HG02623 (cell line): ENCODE measurements around the gene PTPN6.

ENCODE experiments used
- ATAC-seq: cut with Tn5 transposase; IDR thresholded peaks from one replicate; pipeline ENCODE4 v1.9.1; 2021; ENCODE audit warnings: moderate library complexity; ENCODE audit not compliant: unreplicated experiment

Gene PTPN6

DNA sequence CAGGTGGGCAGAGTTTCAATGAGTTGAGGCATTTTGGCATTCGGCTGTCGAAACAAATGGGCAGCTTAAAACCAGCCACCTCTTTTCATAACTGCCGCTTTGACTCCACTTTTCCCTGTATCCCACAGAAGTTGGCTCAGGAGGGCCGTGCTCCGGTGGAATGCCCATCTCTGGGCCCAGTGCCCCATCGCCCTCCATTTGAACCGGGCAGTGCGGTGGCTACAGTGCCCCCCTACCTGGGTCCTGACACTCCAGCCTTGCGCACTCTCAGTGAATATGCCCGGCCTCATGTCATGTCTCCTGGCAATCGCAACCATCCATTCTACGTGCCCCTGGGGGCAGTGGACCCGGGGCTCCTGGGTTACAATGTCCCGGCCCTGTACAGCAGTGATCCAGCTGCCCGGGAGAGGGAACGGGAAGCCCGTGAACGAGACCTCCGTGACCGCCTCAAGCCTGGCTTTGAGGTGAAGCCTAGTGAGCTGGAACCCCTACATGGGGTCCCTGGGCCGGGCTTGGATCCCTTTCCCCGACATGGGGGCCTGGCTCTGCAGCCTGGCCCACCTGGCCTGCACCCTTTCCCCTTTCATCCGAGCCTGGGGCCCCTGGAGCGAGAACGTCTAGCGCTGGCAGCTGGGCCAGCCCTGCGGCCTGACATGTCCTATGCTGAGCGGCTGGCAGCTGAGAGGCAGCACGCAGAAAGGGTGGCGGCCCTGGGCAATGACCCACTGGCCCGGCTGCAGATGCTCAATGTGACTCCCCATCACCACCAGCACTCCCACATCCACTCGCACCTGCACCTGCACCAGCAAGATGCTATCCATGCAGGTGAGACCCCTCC is 12.6 kb upstream of the PTPN6 start:
- ATAC-seq: no peak

DNA sequence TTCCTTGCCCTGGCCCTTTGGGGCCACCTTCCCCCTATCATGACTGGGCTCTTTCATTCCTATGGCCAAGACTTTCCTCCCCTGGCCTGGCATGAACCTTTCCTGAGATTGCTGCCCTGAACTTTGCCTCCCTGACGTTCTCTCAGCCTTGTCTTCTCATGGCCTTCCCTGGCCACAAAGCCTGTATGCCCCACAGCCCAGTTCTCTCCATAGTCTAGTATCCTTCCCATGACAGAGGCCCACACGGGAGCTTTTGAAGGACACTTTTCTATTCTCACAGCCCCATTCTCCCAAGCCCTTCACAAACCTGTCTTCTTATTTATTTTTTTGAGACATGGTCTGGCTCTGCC is 12.0 kb upstream of the PTPN6 start:
- no peak for ATAC-seq

DNA sequence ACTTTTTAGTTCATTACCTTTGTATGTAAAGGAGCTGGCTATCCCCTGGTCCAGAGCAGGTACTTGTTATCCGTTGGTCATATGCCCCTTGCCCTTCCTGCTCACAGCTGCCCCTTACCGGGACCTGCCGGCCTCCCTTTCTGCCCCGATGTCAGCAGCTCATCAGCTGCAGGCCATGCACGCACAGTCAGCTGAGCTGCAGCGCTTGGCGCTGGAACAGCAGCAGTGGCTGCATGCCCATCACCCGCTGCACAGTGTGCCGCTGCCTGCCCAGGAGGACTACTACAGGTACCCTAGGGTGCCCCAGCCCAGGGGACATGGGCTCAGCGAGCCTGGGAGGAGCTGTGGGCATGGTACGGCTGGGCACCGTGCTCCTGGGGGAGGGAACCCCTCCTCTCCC is 9.9 kb upstream of the PTPN6 start:
- no peak for ATAC-seq

DNA sequence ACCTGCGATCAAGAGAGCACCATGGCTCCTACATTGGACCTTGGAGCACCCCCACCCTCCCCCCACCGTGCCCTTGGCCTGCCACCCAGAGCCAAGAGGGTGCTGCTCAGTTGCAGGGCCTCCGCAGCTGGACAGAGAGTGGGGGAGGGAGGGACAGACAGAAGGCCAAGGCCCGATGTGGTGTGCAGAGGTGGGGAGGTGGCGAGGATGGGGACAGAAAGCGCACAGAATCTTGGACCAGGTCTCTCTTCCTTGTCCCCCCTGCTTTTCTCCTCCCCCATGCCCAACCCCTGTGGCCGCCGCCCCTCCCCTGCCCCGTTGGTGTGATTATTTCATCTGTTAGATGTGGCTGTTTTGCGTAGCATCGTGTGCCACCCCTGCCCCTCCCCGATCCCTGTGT is 9.4 kb upstream of the PTPN6 start:
- no peak for ATAC-seq

DNA sequence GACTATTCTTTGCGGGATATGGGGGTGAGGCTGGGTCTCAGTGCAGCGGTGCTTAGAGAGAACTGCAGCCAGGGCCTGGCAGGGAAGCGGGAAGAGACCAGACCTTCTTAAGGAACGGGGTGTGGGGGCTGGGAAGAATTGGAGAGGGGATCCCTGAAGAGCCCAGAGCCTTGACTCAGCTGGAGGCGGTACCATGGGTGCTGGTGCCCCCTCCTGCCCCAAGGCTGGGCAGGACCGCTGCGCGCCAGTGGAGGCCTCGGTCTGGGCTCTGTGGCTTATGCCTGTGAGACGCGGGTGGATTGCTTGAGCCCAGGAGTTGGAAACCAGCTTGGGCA is 8.9 kb upstream of the PTPN6 start:
- no peak for ATAC-seq

DNA sequence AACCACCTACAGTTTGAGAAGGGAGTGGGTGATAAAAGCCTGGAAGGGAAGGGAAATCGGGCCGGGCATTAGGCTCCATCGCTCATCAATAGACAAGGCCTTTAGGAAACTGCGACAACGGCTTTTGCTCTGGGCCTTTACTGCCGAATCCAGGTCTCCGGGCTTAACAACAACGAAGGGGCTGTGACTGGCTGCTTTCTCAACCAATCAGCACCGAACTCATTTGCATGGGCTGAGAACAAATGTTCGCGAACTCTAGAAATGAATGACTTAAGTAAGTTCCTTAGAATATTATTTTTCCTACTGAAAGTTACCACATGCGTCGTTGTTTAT is 7.8 kb upstream of the PTPN6 start:
- ATAC-seq: peak; percentile 31

DNA sequence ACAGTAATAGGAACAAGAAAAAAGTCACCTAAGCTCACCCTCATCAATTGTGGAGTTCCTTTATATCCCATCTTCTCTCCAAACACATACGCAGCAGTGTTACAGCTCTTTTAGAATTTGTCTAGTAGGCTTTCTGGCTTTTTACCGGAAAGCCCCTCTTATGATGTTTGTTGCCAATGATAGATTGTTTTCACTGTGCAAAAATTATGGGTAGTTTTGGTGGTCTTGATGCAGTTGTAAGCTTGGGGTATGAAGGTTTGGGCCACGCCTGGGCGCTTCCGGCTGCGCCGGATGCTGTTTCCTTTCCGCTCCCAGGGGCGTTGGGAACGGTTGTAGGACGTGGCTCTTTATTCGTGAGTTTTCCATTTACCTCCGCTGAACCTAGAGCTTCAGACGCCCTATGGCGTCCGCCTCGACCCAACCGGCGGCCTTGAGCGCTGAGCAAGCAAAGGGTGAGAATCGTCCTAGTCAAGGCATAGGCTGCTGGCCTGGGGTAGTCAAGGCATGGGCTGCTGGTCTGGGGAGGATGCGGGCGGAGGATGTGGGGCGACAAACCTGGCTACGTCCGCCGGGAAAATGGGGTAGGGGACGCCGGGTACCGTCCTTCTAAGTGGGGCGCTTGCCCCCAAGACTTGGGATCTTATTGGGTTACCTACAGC is 7.3 kb upstream of the PTPN6 start, which contains the start of the genes C12orf57 and RNU7-1:
Gene C12orf57 (plus strand): TSS at position 301 of the 659 bp plus-strand sequence. CDS start 100 bp downstream, at position 401.
Gene RNU7-1 (plus strand): TSS at position 95 of the 659 bp plus-strand sequence.
- ATAC-seq: peak; percentile 36

DNA sequence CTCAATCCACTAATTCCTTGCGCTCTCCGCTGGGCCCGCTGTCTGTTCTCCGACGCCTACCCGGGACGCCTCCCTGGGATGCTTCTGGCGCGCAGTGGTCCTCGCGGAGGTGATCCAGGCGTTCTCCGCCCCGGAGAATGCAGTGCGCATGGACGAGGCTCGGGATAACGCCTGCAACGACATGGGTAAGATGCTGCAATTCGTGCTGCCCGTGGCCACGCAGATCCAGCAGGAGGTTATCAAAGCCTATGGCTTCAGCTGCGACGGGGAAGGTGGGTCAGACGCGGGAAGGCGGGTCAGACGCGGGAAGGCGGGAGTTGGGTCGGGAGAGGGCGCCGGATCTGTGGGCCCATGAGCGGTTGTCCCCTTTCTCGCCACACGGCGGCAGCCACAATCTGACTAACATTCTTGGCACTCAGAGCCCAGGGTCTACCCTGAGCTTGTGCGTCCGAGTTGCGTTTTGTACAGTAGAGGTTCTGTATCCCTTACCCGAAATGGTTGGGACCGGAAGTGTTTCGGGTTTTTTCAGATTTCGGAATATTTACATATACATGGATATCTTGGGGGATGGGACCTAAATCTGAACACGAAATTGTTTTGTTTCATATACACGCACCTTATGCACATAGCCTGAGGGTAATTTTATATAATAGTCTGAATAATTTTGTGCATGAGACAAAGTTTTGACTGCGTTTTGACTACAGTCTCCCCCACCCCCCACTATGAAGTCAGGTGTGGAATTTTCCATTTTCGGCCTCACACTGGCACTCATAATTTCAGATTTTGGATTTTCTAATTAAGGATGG is 6.6 kb upstream of the PTPN6 start:
- peak; percentile 36 for ATAC-seq

DNA sequence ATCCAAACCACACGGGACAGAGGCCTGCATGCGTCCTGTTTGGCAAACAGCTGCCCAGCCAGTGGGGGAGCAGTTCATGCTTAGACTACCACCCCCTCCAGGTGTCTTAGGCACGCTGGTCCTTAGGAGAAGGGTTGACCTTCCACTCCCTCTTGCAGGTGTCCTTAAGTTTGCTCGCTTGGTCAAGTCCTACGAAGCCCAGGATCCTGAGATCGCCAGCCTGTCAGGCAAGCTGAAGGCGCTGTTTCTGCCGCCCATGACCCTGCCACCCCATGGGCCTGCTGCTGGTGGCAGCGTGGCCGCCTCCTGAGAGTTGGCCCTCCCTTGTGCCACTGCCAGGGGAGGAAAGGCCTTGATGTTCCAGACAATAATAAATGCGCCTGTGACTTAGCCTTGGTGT is 5.5 kb upstream of the PTPN6 start:
- ATAC-seq: no peak

DNA sequence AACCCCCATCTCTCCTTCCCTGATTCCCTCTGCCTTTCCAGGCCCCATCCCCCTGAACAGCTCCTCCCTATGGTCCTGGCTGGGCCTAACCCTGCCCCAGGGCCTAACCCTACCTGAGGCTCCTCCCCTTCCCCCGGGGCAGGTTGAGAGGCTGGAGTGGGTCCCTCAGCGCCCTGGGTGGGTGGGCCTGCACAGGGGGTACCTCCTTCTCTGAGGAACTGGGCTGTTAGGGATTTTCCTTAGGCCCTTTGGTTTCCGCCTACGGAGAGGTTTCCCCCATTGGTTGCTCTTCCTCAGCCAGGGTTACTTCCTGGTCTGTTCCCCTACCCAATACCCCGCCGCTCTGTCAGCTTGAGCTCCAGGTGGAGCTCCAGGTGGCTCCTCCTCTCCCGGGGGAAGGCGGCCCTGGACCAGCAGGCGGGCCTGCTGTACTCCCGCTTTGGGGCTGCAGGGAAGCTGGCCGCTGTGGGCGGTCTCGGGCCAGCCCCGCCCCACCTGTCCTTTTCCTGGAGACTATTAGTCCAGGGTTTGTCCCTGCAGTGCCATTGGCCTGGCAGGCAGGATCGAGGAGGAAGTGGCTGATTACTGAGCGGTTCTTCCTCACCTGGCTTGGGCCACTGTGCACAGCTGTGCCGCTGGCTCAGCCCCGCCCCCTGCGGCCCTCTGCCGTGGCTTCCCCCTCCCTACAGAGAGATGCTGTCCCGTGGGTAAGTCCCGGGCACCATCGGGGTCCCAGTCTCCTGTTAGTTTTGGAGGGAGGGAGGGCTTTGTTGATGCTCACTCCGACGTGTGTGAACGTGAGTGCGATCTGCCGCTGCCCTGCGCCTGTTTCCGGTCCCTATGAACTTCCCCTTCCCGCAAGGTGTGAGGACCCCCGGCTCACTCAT is 4.9 kb upstream of the PTPN6 start:
- ATAC-seq: no peak

DNA sequence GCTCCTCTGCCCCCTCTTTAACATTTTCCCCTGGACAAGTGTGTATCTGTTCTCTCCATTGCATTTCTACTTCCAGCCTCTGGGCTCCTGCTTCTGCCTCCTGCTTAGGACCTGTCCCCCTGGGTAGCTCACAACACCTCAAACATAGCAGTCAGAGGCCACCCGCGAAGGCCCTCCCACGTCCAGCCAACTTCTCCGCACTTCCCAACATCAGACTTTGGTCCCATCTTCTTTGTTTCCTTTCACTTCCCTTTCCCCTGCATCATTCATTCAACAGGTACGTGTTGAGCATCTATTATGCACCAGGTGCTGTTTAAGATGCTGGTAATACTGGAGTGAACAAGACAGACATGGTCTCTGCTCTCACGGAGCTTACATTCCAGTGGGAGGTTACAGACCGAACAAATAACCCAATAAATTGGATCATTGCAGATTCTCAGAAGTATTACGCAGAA is 4.2 kb upstream of the PTPN6 start:
- ATAC-seq: no peak

DNA sequence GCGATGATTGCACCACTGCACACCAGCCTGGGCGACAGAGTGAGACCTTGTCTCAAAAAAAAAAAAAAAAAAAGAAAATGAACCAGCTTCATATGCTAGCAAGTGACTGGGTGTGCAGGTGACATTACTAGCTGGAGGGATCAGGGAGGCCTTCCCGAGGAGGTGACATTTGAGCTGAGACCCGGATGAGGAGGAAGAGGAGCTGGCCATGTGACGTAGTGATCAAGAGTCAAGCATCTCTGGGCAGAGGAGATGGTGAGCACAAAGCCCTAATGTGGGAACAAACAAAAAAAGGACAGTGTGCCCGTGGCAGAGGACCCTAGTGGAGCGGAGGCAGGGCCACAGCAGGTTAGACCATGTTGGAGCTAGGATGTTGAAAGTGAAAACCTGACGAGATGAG is 3.5 kb upstream of the PTPN6 start:
- no peak for ATAC-seq

DNA sequence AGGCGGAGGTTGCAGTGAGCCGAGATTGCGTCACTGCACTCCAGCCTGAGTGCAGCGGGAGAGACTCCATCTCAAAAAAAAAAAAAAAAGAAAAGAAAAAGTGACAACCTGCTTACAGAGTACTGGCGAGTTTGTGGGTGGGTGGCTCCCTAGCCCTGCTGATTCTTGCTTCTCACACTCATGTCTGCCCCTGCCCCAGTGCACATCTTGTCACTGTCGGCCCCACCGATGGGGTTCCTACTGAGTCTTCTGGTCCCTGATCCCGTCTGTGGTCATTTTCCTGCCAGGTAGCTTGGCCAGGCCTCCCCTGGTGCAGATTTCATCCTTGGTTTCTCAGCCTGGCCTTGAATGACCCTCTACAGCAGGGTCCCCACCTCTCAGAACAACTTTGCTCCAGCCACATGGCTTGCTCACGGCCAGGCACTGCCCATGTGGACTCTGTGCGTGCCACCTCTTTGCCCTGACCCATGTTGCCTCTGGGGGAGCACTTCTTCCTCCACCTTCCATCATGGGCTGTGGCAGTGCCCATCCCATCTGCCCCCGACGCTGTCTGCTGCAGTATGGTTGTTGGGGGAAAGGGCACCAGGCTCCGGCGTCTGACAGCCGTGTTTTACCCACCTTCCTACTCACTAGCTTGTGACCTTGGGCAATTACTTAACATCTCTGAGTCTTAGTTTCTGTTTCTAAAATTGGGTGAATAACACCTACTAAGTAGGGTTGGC is 2.1 kb upstream of the PTPN6 start:
- ATAC-seq: no peak

DNA sequence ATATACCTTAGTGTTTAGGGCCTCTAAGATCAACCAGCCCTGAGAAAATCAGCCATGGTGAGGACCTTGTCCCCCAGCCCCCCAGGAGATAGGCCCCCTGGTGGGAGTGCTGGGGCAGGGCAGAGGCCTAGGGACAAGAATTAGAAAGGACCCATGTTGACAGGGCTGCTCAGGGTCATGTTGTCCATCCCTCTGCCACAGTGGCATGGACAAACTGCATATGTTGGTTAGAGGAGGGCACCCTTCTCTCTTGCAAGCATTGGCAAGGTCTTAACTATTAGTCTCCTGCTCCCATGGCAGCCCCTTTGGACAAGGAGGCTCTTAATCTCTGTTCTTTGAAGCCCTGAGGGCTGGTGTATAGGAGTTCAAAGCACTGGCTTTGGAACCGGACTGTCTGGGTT is 755 bp upstream of the PTPN6 start:
- no peak for ATAC-seq

DNA sequence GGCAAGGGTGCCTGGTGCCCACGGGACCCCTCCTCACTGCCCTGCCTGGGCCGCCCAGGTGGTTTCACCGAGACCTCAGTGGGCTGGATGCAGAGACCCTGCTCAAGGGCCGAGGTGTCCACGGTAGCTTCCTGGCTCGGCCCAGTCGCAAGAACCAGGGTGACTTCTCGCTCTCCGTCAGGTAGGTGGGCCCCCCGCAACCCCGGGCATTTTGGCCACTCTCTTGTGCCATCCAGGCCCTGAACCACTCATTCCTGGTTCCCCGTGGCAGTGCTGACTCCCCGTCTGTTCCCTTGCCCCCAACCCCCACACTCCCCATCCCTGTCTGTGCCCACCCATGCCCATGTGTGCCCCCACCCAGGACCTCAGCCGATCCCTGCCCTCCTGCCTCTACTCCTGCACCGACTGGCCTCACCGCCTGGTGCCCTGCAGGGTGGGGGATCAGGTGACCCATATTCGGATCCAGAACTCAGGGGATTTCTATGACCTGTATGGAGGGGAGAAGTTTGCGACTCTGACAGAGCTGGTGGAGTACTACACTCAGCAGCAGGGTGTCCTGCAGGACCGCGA is 480 bp downstream of the PTPN6 start:
- ATAC-seq: no peak

DNA sequence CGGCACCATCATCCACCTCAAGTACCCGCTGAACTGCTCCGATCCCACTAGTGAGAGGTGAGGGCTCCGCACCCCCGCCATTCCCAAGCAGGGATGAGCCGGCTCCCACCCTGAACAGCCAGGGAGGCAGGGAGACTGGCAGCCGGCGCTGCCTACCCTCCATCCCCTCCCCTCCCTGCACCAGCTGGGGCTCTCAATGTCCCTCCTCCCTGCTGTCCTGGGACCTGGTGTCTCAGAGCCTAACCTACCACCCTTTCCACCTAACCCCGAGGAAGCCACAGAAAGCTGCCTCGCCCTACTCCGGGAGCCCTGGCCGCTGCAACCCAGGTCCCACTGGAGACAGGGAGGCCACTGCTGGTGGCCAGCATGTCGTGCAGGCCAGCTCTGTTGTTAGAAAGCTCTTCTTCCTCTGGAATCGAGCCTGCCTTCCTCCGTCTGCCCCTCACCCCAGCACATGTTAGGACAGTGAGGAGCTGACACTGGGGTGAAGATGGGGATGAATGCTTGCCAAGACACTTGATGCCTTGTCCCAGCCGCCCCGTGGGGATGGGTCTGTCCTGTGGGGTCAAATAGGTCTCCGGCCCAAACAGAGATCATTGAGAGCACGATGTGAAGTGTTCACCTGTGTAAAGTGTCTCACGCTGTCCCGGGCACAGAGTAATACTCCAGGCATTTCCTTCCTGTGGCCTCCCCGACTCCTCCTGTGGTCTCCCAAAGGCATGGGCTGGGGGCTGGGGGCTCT is 1.1 kb downstream of the PTPN6 start:
- ATAC-seq: no peak

DNA sequence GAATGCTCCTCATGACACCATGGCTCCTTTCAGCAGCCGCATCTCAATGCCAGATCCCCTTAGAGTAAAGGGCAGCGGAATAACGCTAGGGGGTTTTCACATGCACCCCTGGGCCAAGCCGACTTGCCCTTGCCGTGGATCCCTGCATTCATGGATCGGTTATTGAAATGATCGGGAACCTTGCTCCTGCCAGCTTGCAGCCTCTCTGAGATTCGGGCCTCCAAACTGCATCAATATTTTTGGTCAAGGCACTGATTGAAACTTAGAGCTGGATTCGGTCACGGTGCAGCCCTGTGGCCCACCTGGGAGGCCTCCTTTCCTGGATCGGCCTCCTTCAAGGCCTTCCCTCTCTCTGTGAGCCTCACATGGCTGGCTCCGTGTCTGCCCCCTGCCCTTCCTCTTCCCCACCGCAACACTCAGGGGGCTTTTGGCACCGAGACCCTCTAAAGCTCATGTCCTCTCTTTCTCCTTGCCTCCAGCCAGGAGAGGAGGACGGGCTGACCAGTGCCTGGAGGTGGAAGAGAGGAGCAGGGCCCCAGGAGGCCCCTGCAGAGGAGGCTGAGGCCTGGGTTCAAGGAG is 1.8 kb downstream of the PTPN6 start:
- ATAC-seq: no peak

DNA sequence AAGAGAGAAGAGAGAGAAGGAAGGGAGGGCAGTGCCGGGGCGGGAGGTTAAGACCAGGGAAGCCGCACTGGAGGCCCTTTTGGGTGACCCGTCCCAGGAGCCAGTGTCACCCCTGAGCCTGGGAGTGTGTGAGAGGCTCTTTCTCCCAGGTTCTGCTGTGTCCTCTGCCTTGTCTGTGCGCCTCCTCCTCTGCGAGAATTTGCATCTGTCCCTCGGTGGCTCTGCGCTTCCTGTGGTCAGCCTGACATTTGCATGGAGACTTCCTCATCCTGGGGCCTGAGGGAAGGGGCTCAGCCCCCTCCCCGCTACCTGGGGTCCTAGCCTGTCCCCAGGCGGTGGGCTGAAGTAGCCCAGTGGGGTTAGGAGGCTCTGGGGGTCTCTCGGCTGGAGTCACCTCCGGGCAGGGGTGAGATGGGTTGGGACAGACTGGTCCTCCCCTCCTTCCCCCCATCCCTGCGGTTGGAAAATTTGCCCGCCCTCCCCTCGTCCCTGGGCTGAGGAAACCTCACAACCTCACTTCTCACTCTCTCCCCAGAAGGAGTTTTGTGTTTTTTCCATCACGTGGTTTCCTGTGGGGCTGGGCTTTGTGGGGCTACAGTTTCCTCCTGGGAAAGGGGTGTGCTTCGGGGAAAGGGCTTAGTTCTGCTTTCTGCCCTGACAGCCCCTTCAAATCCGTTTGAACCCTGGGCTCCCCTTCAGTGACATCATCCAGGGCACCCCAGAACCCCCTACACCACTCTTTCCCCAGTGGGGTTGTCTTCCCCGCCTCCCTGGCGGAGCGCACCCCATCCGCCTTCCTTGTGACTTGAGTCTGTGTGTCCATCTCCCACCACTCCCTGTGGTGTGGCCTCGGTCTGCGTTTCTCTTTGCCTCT is 2.5 kb downstream of the PTPN6 start:
- ATAC-seq: peak; percentile 45
